C4-2B (cell line): Measurements from ENCODE around the gene MYL10.

Experiments
- H3K27ac ChIP-seq: fragments of 450-650 bp; 2 replicates; pipeline ENCODE4 v1.5.1; 2017
- ZFX ChIP-seq: fragments of 450-650 bp; IDR thresholded peaks from 2 replicates; pipeline ENCODE4 v1.6.1; 2017
- TF ChIP-seq, protein P1 (sequence below): fragments of 450-650 bp; conservative IDR thresholded peaks from 2 replicates; pipeline ENCODE4 v1.5.1; 2017; ENCODE audit warnings: mild to moderate bottlenecking

Gene MYL10

GRCh38 chr7:101666293-101666692 lies 37.2 kb upstream of the MYL10 start:
- TF ChIP-seq ZFX = no peak
- TF ChIP-seq, protein P1, sequence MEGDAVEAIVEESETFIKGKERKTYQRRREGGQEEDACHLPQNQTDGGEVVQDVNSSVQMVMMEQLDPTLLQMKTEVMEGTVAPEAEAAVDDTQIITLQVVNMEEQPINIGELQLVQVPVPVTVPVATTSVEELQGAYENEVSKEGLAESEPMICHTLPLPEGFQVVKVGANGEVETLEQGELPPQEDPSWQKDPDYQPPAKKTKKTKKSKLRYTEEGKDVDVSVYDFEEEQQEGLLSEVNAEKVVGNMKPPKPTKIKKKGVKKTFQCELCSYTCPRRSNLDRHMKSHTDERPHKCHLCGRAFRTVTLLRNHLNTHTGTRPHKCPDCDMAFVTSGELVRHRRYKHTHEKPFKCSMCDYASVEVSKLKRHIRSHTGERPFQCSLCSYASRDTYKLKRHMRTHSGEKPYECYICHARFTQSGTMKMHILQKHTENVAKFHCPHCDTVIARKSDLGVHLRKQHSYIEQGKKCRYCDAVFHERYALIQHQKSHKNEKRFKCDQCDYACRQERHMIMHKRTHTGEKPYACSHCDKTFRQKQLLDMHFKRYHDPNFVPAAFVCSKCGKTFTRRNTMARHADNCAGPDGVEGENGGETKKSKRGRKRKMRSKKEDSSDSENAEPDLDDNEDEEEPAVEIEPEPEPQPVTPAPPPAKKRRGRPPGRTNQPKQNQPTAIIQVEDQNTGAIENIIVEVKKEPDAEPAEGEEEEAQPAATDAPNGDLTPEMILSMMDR = no peak
- H3K27ac ChIP-seq = no peak overlapping the region

- no peak for TF ChIP-seq ZFX
- TF ChIP-seq, protein P1 = no peak
- H3K27ac ChIP-seq = no peak overlapping the region
Measured at GRCh38 chr7:101664893-101665471, 35.9 kb upstream of the MYL10 start.

DNA sequence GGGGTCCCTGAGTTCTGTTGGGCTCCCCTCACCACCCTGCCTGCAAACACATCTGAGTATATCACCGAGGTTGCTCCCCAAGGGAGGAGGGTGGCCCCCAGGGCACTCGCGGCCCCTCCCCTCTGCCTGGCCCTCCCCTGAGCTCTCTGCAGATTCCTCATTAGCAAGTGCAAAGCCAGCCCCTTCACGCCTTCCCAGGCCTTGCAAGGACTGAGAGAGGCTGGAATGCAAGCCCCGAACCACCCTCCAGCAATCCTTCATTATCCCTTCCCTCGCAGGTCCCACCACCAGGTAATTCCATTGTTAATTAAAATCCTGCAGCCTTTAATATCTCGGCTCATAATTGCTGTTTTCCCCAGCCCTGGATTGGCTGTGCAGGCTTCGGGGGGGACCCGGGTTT lies 35.3 kb upstream of the MYL10 start:
- H3K27ac ChIP-seq = no peak overlapping the region
- no peak for TF ChIP-seq ZFX
- TF ChIP-seq, protein P1 = no peak

GRCh38 chr7:101663747-101664146 lies 34.7 kb upstream of the MYL10 start:
- TF ChIP-seq ZFX = no peak
- TF ChIP-seq, protein P1 = no peak
- no peak overlapping the region for H3K27ac ChIP-seq

GRCh38 chr7:101662447-101662998 lies 33.4 kb upstream of the MYL10 start:
- TF ChIP-seq ZFX = no peak
- TF ChIP-seq, protein P1 = no peak
- H3K27ac ChIP-seq = no peak overlapping the region

- H3K27ac ChIP-seq = no peak overlapping the region
- TF ChIP-seq, protein P1 = no peak
- no peak for TF ChIP-seq ZFX
Measured at GRCh38 chr7:101659706-101660105, 30.6 kb upstream of the MYL10 start.

GRCh38 chr7:101657171-101657570 lies 28.1 kb upstream of the MYL10 start:
- TF ChIP-seq, protein P1 = no peak
- no peak for TF ChIP-seq ZFX
- H3K27ac ChIP-seq = no peak overlapping the region
